Smooth muscle cell (in vitro differentiated cells): ENCODE results near the gene CLSTN2. TPM values are rescaled to one million over a fixed set of nuclear protein-coding genes. Genes with fewer than 3 reads are reported as not detected.

Experiments
- DNase-seq: peaks from one replicate; lab custom pipeline; 2025; ENCODE audit not compliant: unreplicated experiment; lab: John Stamatoyannopoulos, UW
- H2AFZ ChIP-seq: fragments of 200-600 bp; sonication (generic); 2 replicates; pipeline ENCODE4 v1.6.0; 2016; ENCODE audit warnings: antibody characterized with exemption, low read depth, mild to moderate bottlenecking
- H3F3A ChIP-seq: fragments of 200-600 bp; sonication (generic); 2 replicates; pipeline ENCODE4 v1.6.0; 2017; ENCODE audit warnings: antibody characterized with exemption, low read depth
- H3K27ac ChIP-seq: fragments of 200-600 bp; sonication (generic); 2 replicates; pipeline ENCODE4 v1.5.1; 2016; ENCODE audit warnings: low read depth, mild to moderate bottlenecking
- H3K27me3 ChIP-seq: fragments of 200-600 bp; sonication (generic); 2 replicates; pipeline ENCODE4 v1.6.1; 2016; ENCODE audit warnings: low read depth, mild to moderate bottlenecking
- H3K36me3 ChIP-seq: fragments of 200-600 bp; sonication (generic); 2 replicates; pipeline ENCODE4 v1.5.1; 2016; ENCODE audit warnings: low read depth
- H3K4me1 ChIP-seq: fragments of 200-600 bp; sonication (generic); 2 replicates; pipeline ENCODE4 v1.5.1; 2016; ENCODE audit warnings: low read depth
- H3K4me2 ChIP-seq: fragments of 200-600 bp; sonication (generic); 2 replicates; pipeline ENCODE4 v1.6.0; 2016; ENCODE audit warnings: mild to moderate bottlenecking
- H3K4me3 ChIP-seq: fragments of 200-600 bp; sonication (generic); 2 replicates; pipeline ENCODE4 v1.5.1; 2016; ENCODE audit warnings: mild to moderate bottlenecking
- H3K79me2 ChIP-seq: fragments of 200-600 bp; sonication (generic); 2 replicates; pipeline ENCODE4 v1.6.0; 2016; ENCODE audit warnings: low read depth, mild to moderate bottlenecking
- H3K9ac ChIP-seq: fragments of 200-600 bp; sonication (generic); 2 replicates; pipeline ENCODE4 v1.6.0; 2016; ENCODE audit warnings: low read depth
- H3K9me3 ChIP-seq: fragments of 200-600 bp; sonication (generic); replicated peaks from 2 replicates; pipeline ENCODE4 v1.5.1; 2016; ENCODE audit warnings: low read depth
- H4K20me1 ChIP-seq: fragments of 200-600 bp; sonication (generic); 2 replicates; pipeline ENCODE4 v1.6.0; 2016; ENCODE audit warnings: low read depth
- CTCF ChIP-seq: fragments of 200-600 bp; sonication (generic); IDR thresholded peaks from 2 replicates; pipeline ENCODE4 v1.5.1; 2017; ENCODE audit warnings: borderline replicate concordance, mild to moderate bottlenecking, antibody characterized with exemption; ENCODE audit not compliant: insufficient read depth, poor library complexity, severe bottlenecking
- WGBS: methylation state at CpG from one replicate; pipeline ENCODE4 v1.1.7; 2016; ENCODE audit warnings: low lambda C conversion rate; 5-methylcytosine and 5-hydroxymethylcytosine counted together
- polyA plus RNA-seq: library from polyadenylated mRNA; unstranded; fragments of >200 nt; fragmentation: Nextera tagmentation; extraction: Ambion mirVana; gene quantifications from 2 replicates; pipeline ENCODE4 v1.2.1, GENCODE V29; 2016
- total RNA-seq: library from RNA; depleted of rRNA; stranded (reverse); fragments of >200 nt; gene quantifications from 2 replicates; pipeline ENCODE4 v1.2.3, GENCODE V29; 2014

CLSTN2 gene
- total and polyA plus RNA-seq, 2 experiments from 2014 or later = 0.91 to 1.5 TPM

DNA sequence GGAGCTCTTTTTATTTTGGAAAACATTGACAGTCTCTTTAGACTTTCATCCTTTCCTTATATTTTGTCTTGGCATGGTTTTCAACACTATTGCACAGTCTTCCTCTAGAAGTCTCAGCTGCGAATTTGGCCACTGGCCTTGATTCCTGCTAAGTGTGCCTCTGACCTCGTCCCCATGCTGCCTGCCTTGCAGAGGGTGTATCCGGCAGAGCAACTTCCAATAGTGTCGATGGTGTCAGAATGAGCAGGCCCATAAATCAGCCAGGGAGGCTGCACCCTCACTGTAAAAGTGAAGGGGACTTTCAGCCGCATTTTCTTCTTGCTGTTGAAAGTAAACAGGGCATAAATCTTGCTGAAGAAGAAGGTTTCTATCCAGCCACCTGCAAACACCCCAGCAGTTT lies 406.2 kb downstream of the CLSTN2 start:
- H3K27ac ChIP-seq = no peak overlapping the region
- H2AFZ ChIP-seq = no peak overlapping the region
- H3K9me3 ChIP-seq = no peaks in the 10 kb centered on the region
- H3K9ac ChIP-seq = no peak overlapping the region
- H3K27me3 ChIP-seq = peaks cover 3% of the 10 kb centered on the region
- 72% methylated on average over 5 of the region's 5 CpGs for WGBS
- no peak overlapping the region for H3K4me3 ChIP-seq
- H3K4me2 ChIP-seq = no peak overlapping the region
- H3K36me3 ChIP-seq = no peaks in the 10 kb centered on the region
- H3F3A ChIP-seq = no peaks in the 10 kb centered on the region
- no peaks in the 10 kb centered on the region for H3K79me2 ChIP-seq
- DNase-seq = no peak
- no peak for TF ChIP-seq CTCF
- H4K20me1 ChIP-seq = no peaks in the 10 kb centered on the region
- H3K4me1 ChIP-seq = no peaks in the 10 kb centered on the region

GRCh38 chr3:140341817-140342403 lies 406.9 kb downstream of the CLSTN2 start:
- Histone ChIP-seq H3F3A (no peaks in the 10 kb centered on the region), H3K79me2 (no peaks in the 10 kb centered on the region), H3K27me3 (no peaks in the 10 kb centered on the region), H3K27ac (no peak overlapping the region), H3K9ac (no peak overlapping the region), H3K4me3 (no peak overlapping the region), H3K36me3 (no peaks in the 10 kb centered on the region), H3K4me2 (no peak overlapping the region), H3K9me3 (no peaks in the 10 kb centered on the region), H2AFZ (no peak overlapping the region), H3K4me1 (no peaks in the 10 kb centered on the region), H4K20me1 (no peaks in the 10 kb centered on the region)
- no peak for DNase-seq
- no peak for TF ChIP-seq CTCF
- 82% methylated on average over 5 of the region's 5 CpGs for WGBS

GRCh38 chr3:140342668-140343067 lies 407.7 kb downstream of the CLSTN2 start:
- Histone ChIP-seq H3F3A (no peaks in the 10 kb centered on the region), H3K4me3 (no peak overlapping the region), H3K9me3 (no peaks in the 10 kb centered on the region), H3K9ac (no peak overlapping the region), H4K20me1 (no peaks in the 10 kb centered on the region), H3K27me3 (no peaks in the 10 kb centered on the region), H3K4me1 (no peaks in the 10 kb centered on the region), H3K4me2 (no peak overlapping the region), H2AFZ (no peak overlapping the region), H3K79me2 (no peaks in the 10 kb centered on the region), H3K27ac (no peak overlapping the region), H3K36me3 (no peaks in the 10 kb centered on the region)
- WGBS = 87% methylated on average over 2 of the region's 2 CpGs
- no peak for TF ChIP-seq CTCF
- DNase-seq = no peak
